HUES6 (cell line): ENCODE results near the gene GSG1L.
A peak's percentile ranks its signal among the peaks of the same experiment; 100 is the strongest.

Experiments
- H3K27ac ChIP-seq: 2 replicates; pipeline ENCODE4 v1.7.0; 2013; ENCODE audit warnings: low read depth, mild to moderate bottlenecking, low read length, inconsistent platforms
- H3K27me3 ChIP-seq: 2 replicates; pipeline ENCODE4 v1.6.1; 2013; ENCODE audit warnings: low read length; ENCODE audit not compliant: control insufficient read depth, insufficient read depth
- H3K36me3 ChIP-seq: 2 replicates; pipeline ENCODE4 v1.6.1; 2013; ENCODE audit warnings: low read length; ENCODE audit not compliant: control insufficient read depth, insufficient read depth
- H3K4me1 ChIP-seq: 2 replicates; pipeline ENCODE4 v1.6.1; 2013; ENCODE audit warnings: low read length; ENCODE audit not compliant: control insufficient read depth, insufficient read depth
- H3K4me3 ChIP-seq: 2 replicates; pipeline ENCODE4 v1.5.1; 2013; ENCODE audit warnings: low read depth, low read length
- H3K9ac ChIP-seq: one replicate; pipeline ENCODE4 v1.6.1; 2013; ENCODE audit warnings: mild to moderate bottlenecking, low read length
- H3K9me3 ChIP-seq: 2 replicates; pipeline ENCODE4 v1.6.1; 2013; ENCODE audit warnings: low read depth, low read length; ENCODE audit not compliant: control insufficient read depth, insufficient read depth

The GSG1L gene

GRCh38 chr16:28081391-28081968 is 18.0 kb upstream of the GSG1L start:
- Histone ChIP-seq H3K36me3 (no peaks in the 10 kb centered on the region), H3K4me1 (no peaks in the 10 kb centered on the region), H3K27ac (no peak overlapping the region), H3K9ac (no peak overlapping the region), H3K4me3 (no peak overlapping the region), H3K9me3 (no peaks in the 10 kb centered on the region), H3K27me3 (no peaks in the 10 kb centered on the region)

DNA sequence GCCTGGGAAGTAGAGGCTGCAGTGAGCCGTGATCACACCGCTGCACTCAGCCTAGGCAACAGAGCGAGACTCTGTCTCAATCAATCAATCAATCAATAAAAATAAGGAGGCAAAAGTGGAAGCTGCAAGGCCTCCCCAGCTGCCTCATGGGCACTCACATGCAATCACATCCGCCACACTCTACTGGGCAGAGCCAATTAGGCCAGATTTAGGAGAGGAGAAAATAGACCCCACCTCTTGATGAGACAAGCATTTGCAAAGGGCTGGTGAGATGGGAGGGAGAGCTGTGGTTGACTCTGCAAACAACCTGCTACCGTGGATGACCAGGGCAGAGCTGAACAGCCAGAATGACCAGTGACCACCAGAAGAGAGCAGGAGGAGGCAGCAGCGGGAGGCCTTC is 14.7 kb upstream of the GSG1L start:
- no peak overlapping the region for H3K9ac ChIP-seq
- H3K36me3 ChIP-seq, result no peaks in the 10 kb centered on the region
- no peaks in the 10 kb centered on the region for H3K4me1 ChIP-seq
- no peak overlapping the region for H3K27ac ChIP-seq
- H3K27me3 ChIP-seq, result no peaks in the 10 kb centered on the region
- no peaks in the 10 kb centered on the region for H3K9me3 ChIP-seq
- H3K4me3 ChIP-seq, result no peak overlapping the region

DNA sequence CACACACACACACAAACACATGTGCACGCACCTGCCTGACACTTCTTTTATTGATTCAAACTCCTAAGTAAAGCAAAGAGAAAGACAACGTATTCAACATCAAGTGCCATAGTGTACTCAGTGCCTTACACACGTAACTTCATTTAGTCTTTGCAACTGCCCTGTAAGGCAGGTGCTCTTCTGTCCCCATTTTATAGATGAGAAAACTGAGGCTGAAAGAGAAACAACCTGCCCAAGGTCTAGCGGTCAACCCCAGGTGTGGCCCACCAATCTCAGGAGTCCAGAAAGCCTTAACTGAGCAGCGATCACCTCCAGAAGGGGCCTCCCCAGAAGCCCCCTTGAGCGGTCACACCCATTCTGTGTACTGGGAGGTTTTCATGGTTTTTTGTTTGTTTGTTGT is 10.3 kb upstream of the GSG1L start:
- Histone ChIP-seq H3K36me3 (no peaks in the 10 kb centered on the region), H3K9ac (no peak overlapping the region), H3K4me3 (no peak overlapping the region), H3K9me3 (no peaks in the 10 kb centered on the region), H3K27ac (no peak overlapping the region), H3K27me3 (no peaks in the 10 kb centered on the region), H3K4me1 (no peaks in the 10 kb centered on the region)

GRCh38 chr16:28072087-28072486 is 8.6 kb upstream of the GSG1L start:
- no peak overlapping the region for H3K4me3 ChIP-seq

GRCh38 chr16:28069971-28070794 is 6.7 kb upstream of the GSG1L start:
- H3K27me3 ChIP-seq, result peaks cover 16% of the 10 kb centered on the region
- H3K4me1 ChIP-seq, result no peaks in the 10 kb centered on the region

More at GRCh38 chr16:28072087-28072486, 8.6 kb upstream of the GSG1L start:
- Histone ChIP-seq H3K36me3 (no peaks in the 10 kb centered on the region), H3K27me3 (no peaks in the 10 kb centered on the region; the same call in 1 of the 2 replicates), H3K27ac (no peak overlapping the region), H3K9me3 (no peaks in the 10 kb centered on the region), H3K4me1 (no peaks in the 10 kb centered on the region), H3K9ac (no peak overlapping the region)

GRCh38 chr16:28068976-28069375 is 5.5 kb upstream of the GSG1L start:
- H3K27me3 ChIP-seq, result peaks cover 28% of the 10 kb centered on the region
- H3K27ac ChIP-seq, result no peak overlapping the region
- no peak overlapping the region for H3K4me3 ChIP-seq
- no peaks in the 10 kb centered on the region for H3K36me3 ChIP-seq
- H3K9me3 ChIP-seq, result no peaks in the 10 kb centered on the region
- H3K4me1 ChIP-seq, result no peaks in the 10 kb centered on the region
- no peak overlapping the region for H3K9ac ChIP-seq

More at GRCh38 chr16:28069971-28070794, 6.7 kb upstream of the GSG1L start:
- Histone ChIP-seq H3K4me3 (no peak overlapping the region), H3K9me3 (no peaks in the 10 kb centered on the region), H3K27ac (no peak overlapping the region), H3K36me3 (no peaks in the 10 kb centered on the region), H3K9ac (no peak overlapping the region)

DNA sequence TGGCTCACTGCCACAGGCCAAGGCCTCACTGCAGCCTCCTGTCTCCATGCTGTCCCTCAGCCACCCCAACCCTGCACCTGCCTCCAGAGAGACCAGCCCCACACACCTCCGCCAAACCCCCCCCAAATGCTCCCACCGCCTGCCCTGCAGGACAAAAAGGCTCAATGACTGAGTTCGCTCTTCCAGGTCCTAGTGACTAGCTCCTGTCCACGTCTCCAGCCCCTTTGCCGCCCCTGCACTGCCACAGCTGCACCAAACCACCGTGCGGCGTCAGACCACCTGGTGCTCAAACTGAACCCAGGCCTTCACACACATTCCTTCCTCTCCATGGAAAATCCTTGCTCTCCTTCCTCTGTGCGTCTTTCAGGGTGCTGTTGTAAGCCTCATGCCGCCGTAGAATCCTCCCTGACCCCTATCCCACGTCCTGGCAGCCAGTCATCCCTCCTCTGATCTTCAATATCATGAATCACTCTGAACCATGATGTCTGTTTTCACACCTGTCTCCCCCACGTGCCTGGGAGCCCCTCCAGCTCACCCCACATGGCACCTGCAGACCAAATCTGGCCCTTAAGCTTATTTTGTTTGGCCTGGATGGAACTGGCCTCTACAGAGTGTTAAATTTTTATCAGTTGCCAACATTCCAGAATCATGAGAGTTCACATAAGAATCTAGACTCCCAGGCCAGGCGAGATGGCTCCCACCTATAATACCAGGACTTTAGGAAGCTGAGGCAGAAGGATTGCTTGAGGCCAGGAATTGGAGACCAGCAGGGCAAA is 4.3 kb upstream of the GSG1L start:
- no peak overlapping the region for H3K9ac ChIP-seq
- H3K4me1 ChIP-seq, result no peaks in the 10 kb centered on the region
- H3K27ac ChIP-seq, result no peak overlapping the region
- no peaks in the 10 kb centered on the region for H3K9me3 ChIP-seq
- H3K27me3 ChIP-seq, result peaks cover 39% of the 10 kb centered on the region
- no peak overlapping the region for H3K4me3 ChIP-seq
- H3K36me3 ChIP-seq, result no peaks in the 10 kb centered on the region

GRCh38 chr16:28064706-28065249 is 1.3 kb upstream of the GSG1L start:
- H3K27me3 ChIP-seq, result peaks cover 69% of the 10 kb centered on the region
- no peak overlapping the region for H3K4me3 ChIP-seq
- H3K9me3 ChIP-seq, result no peaks in the 10 kb centered on the region
- H3K4me1 ChIP-seq, result no peaks in the 10 kb centered on the region
- no peaks in the 10 kb centered on the region for H3K36me3 ChIP-seq
- H3K27ac ChIP-seq, result no peak overlapping the region
- H3K9ac ChIP-seq, result no peak overlapping the region

DNA sequence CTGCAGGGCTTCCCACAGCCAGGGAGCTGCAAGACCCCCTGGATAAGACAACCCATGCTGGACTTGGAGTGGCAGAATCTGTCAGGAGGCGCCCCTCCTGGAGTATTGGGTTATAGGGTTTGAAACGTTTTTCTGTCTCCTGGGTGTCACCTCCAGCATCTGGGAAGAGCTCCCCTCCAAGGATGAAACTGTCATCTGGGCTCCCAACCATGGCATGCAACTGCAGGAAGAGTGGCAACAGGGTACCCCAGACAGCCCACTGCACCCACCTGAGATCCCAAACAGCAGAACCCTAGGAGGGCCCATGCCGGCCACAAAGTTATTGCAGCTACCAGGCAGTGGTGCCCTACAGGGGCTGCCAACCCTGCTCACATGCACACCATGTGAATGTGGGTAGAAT is 636 bp upstream of the GSG1L start:
- Histone ChIP-seq H3K4me1 (no peaks in the 10 kb centered on the region), H3K4me3 (peak overlapping the region; percentile 43; the same call in 1 of the 2 replicates), H3K9ac (no peak overlapping the region), H3K9me3 (no peaks in the 10 kb centered on the region), H3K27ac (no peak overlapping the region), H3K36me3 (no peaks in the 10 kb centered on the region), H3K27me3 (peaks cover 75% of the 10 kb centered on the region)

DNA sequence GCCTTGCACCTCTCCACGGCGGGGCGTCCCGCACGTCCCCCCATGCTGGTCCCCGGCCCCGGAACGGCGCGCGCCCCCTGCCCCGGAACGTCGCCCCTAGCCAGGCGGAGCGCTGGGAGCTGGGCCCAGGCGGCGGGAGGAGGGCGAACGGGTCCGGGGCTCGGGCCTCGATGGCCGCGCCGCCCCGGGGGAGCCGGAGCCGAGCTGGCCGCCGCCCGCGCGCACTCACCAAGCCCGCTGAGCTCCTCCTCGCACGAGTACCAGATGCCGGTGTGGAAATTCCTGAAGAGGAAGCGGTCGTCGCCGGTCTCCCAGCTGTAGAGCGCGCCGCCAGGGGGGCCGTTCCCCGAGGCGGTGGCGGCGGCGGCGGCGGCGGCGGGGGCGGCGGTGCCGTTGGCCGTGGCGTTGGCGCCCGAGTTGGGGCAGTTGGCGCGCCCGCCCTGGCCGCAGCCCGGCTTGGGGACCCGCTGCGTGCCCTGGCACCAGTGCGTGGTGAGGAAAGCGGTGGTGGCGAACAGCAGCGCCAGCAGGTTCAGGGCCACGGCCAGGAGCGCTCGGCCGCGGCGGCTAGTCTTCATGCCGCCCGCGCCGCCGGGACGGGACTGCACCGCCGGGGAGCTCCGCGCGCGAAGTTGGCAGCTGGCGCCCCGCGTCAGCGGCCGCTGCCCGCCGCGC is 530 bp downstream of the GSG1L start:
- Histone ChIP-seq H3K4me3 (peak overlapping the region; percentile 58), H3K36me3 (no peaks in the 10 kb centered on the region), H3K9ac (no peak overlapping the region), H3K4me1 (no peaks in the 10 kb centered on the region), H3K27ac (no peak overlapping the region), H3K9me3 (no peaks in the 10 kb centered on the region), H3K27me3 (peaks cover 87% of the 10 kb centered on the region)
